CD4-positive, CD25-positive, alpha-beta regulatory T cell (primary cell): ENCODE measurements around the gene PTGER1. TPM values are rescaled to one million over a fixed set of nuclear protein-coding genes. Genes with fewer than 3 reads are reported as not detected.

Experiments
- ATAC-seq, 2 donors: fragments of 150-1000 bp; cut with Tn5 transposase; one replicate each; pipeline ENCODE4 v1.10.0; 2021; ENCODE audit warnings: low read depth in 2 of 2, moderate number of reproducible peaks in 2 of 2, moderate library complexity in 1 of 2
- DNase-seq, 3 donors: peaks; one replicate each; pipeline versions ENCODE4 v3.0.0 to v3.0.0-alpha.2; 2012 to 2022; ENCODE audit warnings: mixed read lengths in 1 of 3
- H3K27ac ChIP-seq: one replicate; pipeline ENCODE4 v1.7.0; 2013; ENCODE audit warnings: mild to moderate bottlenecking, low read length; ENCODE audit not compliant: insufficient read depth, poor library complexity, severe bottlenecking
- H3K27me3 ChIP-seq: one replicate; pipeline ENCODE4 v1.7.0; 2013; ENCODE audit warnings: low read length; ENCODE audit not compliant: control insufficient read depth, insufficient read depth
- H3K36me3 ChIP-seq: one replicate; pipeline ENCODE4 v1.7.0; 2013; ENCODE audit warnings: mild to moderate bottlenecking, low read length, moderate library complexity; ENCODE audit not compliant: control insufficient read depth, insufficient read depth
- H3K4me1 ChIP-seq: 2 replicates; pipeline ENCODE4 v1.7.0; 2013; ENCODE audit warnings: mild to moderate bottlenecking, low read length; ENCODE audit not compliant: insufficient read depth, control insufficient read depth, poor library complexity, severe bottlenecking
- H3K4me3 ChIP-seq: one replicate; pipeline ENCODE4 v1.7.0; 2013; ENCODE audit warnings: low read depth, mild to moderate bottlenecking, low read length, moderate library complexity
- H3K9me3 ChIP-seq, 2 experiments: 1 replicate in 1 of 2; 2 replicates in 1 of 2; pipeline ENCODE4 v1.7.0; 2013; ENCODE audit warnings: low read length in 2 of 2, mild to moderate bottlenecking in 1 of 2, moderate library complexity in 1 of 2; ENCODE audit not compliant: control insufficient read depth in 2 of 2
- H3K27ac Mint-ChIP-seq, 3 donors: one replicate each; pipeline ENCODE4 v1.8.0; 2020 to 2022; ENCODE audit warnings: mild to moderate bottlenecking in 3 of 3, mixed read lengths in 3 of 3, moderate library complexity in 2 of 3
- H3K27me3 Mint-ChIP-seq: one replicate; pipeline ENCODE4 v1.8.0; 2022; ENCODE audit warnings: mild to moderate bottlenecking, mixed read lengths
- H3K36me3 Mint-ChIP-seq: one replicate; pipeline ENCODE4 v1.8.0; 2020; ENCODE audit warnings: mixed read lengths
- H3K4me1 Mint-ChIP-seq, 4 donors: one replicate each; pipeline ENCODE4 v1.8.0; 2020 to 2022; ENCODE audit warnings: mixed read lengths in 4 of 4, mild to moderate bottlenecking in 1 of 4
- H3K4me3 Mint-ChIP-seq, 4 donors: one replicate each; pipeline ENCODE4 v1.8.0; 2020 to 2022; ENCODE audit warnings: mild to moderate bottlenecking in 4 of 4, mixed read lengths in 4 of 4, moderate library complexity in 3 of 4
- H3K9me3 Mint-ChIP-seq, 7 donors: one replicate each; pipeline ENCODE4 v1.8.0; 2020 to 2022; ENCODE audit warnings: mixed read lengths in 7 of 7, mild to moderate bottlenecking in 3 of 7, moderate library complexity in 2 of 7
- polyA plus RNA-seq, 4 donors: library from polyadenylated mRNA; unstranded; fragments of 300-500 nt; fragmentation: Illumina TruSeq; gene quantifications; one replicate each; pipeline ENCODE4 v1.2.3, GENCODE V29; 2021
- total RNA-seq: library from RNA; stranded (reverse); gene quantifications from one replicate; pipeline ENCODE4 v1.2.3, GENCODE V29; 2022

PTGER1 gene, protein sequence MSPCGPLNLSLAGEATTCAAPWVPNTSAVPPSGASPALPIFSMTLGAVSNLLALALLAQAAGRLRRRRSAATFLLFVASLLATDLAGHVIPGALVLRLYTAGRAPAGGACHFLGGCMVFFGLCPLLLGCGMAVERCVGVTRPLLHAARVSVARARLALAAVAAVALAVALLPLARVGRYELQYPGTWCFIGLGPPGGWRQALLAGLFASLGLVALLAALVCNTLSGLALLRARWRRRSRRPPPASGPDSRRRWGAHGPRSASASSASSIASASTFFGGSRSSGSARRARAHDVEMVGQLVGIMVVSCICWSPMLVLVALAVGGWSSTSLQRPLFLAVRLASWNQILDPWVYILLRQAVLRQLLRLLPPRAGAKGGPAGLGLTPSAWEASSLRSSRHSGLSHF
- not detected for total RNA-seq
- polyA plus RNA-seq = not detected

DNA sequence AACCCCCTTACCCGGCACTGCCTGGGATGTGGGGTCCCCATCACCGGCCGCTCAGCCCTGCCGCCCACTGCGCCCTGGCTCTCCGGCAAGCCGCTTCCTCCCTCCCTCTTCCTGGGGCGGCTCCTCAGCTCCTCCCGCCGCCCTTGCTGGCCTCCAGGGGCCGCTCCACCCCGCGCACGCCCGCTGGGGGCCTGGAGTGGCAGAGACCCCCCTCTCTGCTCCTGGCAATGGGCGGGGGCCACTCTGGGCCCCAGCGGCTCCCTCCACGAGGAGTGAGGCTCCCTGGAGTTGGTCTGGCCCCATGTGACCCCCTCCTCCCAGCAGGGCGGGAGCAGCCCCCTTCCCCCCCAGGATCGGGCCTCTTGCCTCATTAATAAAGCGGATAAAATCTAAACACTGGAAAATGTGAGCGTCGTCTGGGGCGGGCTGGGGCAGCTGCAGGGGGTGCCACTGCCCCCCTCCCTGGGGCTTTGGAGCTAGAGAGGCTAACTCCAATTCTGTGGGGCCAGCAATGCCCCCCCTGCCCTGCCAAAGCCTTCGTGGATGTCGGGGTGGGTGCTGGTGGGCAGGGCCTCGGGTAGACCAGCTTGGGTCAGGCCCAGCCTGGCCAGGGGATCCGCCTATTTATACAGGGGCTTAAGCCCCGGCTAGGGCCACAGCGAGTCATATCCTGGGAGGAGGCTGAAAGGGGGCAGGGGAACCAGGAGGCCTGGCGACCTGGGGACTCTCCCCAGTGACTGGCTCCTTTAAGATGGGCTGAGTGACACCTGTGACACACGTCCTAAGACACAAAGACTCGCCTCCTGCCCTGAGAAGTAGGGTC is at the start of gene PTGER1:
PTGER1 (minus strand) TSS at position 104 of the 823 bp plus-strand sequence. CDS start 1,034 bp downstream, outside the sequence.
- Histone ChIP-seq H3K27me3 (peaks cover 2% of the 10 kb centered on the region), H3K4me3 (no peak within 1 kb of the TSS), H3K9me3 (no peaks in the 10 kb centered on the region), H3K36me3 (peaks cover 10% of the 10 kb centered on the region), H3K27ac (no peak within 1 kb of the TSS), H3K4me1 (peaks cover 44% of the 10 kb centered on the region)
- no peaks in the 10 kb centered on the region for H3K9me3 Mint-ChIP-seq
- peak within 1 kb of the TSS in 3 of 4 donors; percentile 48 to 79 (median 77) for H3K4me3 Mint-ChIP-seq
- peak in 1 of 2 donors; percentile 21 for ATAC-seq
- H3K27ac Mint-ChIP-seq = peak within 1 kb of the TSS in 1 of 3 donors; percentile 83
- H3K27me3 Mint-ChIP-seq = peaks cover 28% of the 10 kb centered on the region
- DNase-seq = peak in 1 of 3 donors; percentile 47
- H3K36me3 Mint-ChIP-seq = peaks cover 4% of the 10 kb centered on the region
- H3K4me1 Mint-ChIP-seq = peaks cover 0 to 30% (median 9%) of the 10 kb centered on the region in 4 donors

DNA sequence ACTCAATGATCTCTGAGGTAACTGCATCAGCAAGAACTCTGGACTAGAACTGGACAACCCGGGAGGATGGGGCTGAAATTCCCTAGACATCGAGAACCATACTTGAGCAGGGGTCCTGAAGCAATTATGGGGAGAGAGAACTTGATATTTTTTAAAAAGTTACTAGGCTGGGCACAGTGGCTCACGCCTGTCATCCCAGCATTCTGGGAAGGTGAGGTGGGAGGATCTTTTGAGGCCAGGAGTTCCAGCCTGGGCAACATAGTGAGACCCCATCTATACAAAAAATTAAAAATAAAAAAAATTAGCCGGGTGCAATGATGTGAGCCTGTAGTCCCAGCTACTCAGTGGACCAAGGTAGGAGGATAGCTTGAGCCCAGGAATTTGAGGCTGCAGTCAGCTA is 45.4 kb upstream of the PTGER1 start:
- Mint-ChIP-seq H3K27ac (peak overlapping the region; percentile 85 to 100 (median 99)), H3K4me3 (peak overlapping the region in 3 of 4 donors; percentile 61 to 84 (median 72)), H3K4me1 (peaks cover 6 to 78% (median 53%) of the 10 kb centered on the region in 4 donors), H3K36me3 (peaks cover 14% of the 10 kb centered on the region), H3K9me3 (peaks cover 0 to 4% (median 0%) of the 10 kb centered on the region in 7 donors), H3K27me3 (peaks cover 12% of the 10 kb centered on the region)
- DNase-seq = no peak
- no peak for ATAC-seq
- Histone ChIP-seq H3K4me3 (no peak overlapping the region), H3K9me3 (no peaks in the 10 kb centered on the region), H3K4me1 (peaks cover 78% of the 10 kb centered on the region), H3K27me3 (no peaks in the 10 kb centered on the region), H3K27ac (peak overlapping the region; percentile 94), H3K36me3 (peaks cover 14% of the 10 kb centered on the region)

DNA sequence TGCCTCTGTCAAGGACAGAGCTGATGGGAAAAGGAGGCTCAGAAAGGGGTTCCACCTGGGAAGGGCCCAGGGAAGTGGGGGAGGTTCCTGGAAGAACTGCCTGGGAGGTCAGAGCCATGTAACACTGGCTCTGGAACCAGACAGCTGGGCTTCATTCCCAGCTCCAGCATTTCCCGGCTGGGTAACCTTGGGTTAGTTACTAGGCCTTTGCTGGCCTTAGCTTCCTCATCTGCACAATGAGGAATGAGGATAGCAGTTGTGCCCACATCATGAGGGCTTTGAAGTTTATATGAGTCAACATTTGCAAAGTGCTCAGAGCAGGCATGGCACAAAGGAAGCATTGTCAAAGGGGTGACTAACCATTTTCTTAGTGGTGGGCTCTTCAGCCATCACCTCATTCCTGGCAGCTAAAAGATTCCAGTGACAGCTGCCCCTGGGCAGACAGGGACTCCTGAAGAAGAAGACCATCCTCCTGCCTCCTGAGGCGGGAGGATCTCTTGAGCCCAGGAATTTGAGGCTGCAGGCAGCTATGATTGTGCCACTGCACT is 44.8 kb upstream of the PTGER1 start:
- DNase-seq = no peak
- Histone ChIP-seq H3K4me1 (peaks cover 84% of the 10 kb centered on the region), H3K27ac (peak overlapping the region; percentile 94), H3K9me3 (no peaks in the 10 kb centered on the region), H3K36me3 (peaks cover 20% of the 10 kb centered on the region), H3K27me3 (no peaks in the 10 kb centered on the region), H3K4me3 (peak overlapping the region; percentile 31)
- peaks cover 20% of the 10 kb centered on the region for H3K36me3 Mint-ChIP-seq
- H3K4me1 Mint-ChIP-seq = peaks cover 8 to 79% (median 56%) of the 10 kb centered on the region in 4 donors
- peaks cover 0 to 4% (median 0%) of the 10 kb centered on the region in 7 donors for H3K9me3 Mint-ChIP-seq
- H3K27me3 Mint-ChIP-seq = peaks cover 12% of the 10 kb centered on the region
- H3K4me3 Mint-ChIP-seq = peak overlapping the region; percentile 61 to 98 (median 78)
- no peak for ATAC-seq
- peak overlapping the region; percentile 85 to 100 (median 99) for H3K27ac Mint-ChIP-seq

DNA sequence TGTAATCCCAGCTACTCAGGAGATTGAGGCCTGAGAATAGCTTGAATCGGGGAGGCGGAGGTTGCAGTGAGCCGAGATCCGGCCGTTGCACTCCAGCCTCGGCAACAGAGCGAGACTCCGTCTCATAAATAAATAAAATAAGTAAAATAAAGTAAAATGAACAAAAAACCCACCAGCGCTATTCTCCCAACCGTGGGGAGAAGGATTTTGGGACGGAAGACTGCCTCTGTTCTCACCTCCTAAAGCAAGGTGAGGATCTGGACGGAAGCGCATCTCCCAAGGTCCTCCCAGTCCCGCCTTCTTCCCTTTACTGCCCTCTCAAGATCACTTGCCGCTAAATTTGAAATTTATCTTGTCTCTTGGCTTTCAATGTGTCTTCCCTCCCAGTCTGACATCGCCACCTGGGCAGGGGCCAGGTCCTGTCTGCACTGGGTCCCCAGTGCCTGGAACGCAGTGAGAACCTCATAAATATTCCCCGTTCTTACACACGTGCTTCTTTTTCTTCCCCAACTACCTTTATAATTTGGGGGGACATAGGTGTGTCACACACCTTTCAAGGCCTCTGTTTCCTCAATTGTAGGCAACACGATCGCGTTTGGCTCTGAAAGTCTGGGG is 44.2 kb upstream of the PTGER1 start:
- Mint-ChIP-seq H3K27ac (peak overlapping the region; percentile 85 to 100 (median 99)), H3K27me3 (peaks cover 12% of the 10 kb centered on the region), H3K36me3 (peaks cover 26% of the 10 kb centered on the region), H3K4me1 (peaks cover 11 to 80% (median 61%) of the 10 kb centered on the region in 4 donors), H3K9me3 (peaks cover 0 to 4% (median 0%) of the 10 kb centered on the region in 7 donors), H3K4me3 (peak overlapping the region; percentile 87 to 98 (median 97))
- Histone ChIP-seq H3K36me3 (peaks cover 26% of the 10 kb centered on the region), H3K27ac (peak overlapping the region; percentile 94), H3K4me3 (peak overlapping the region; percentile 31), H3K27me3 (no peaks in the 10 kb centered on the region), H3K9me3 (no peaks in the 10 kb centered on the region), H3K4me1 (peaks cover 86% of the 10 kb centered on the region)
- DNase-seq (no peak), ATAC-seq (no peak)

DNA sequence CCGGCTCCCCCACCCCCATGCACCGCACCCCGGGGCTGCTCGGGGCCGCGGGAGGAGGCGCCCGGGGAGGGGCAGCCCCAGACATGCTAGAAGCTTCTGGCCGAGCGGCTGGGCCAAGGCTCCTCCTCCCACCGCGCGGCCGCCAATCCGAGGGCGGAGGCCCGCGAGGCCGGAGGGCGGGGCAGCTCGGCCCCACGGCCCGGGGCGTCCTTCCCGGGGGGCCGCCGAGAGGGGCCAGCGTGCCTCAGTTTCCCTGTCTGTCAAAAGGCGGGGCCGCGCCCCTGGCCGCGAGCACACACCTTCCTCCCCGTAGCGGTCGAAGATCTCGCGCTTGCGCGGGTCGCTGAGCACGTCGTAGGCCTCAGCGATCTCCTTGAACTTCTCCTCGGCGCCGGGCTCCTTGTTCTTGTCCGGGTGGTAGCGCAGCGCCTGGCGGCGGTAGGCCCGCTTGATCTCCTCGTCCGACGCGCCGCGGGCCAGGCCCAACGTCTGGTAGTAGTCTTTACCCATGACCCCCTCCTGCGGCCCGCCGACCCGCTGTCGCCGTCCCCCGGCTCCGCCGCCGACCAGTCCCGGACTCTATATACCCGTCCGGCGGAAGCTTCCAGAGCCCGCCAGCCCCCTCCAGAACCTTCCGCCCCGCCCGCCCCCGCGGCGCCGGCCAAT is 42.8 kb upstream of the PTGER1 start, which contains the start of gene DNAJB1:
DNAJB1 (minus strand) TSS at position 558 of the 666 bp plus-strand sequence; CDS start at position 510, 48 bp downstream.
- DNase-seq = peak in 2 of 3 donors; percentile 66 to 76
- Mint-ChIP-seq H3K27me3 (peaks cover 12% of the 10 kb centered on the region), H3K27ac (peak within 1 kb of the TSS; percentile 98 to 100 (median 99)), H3K36me3 (peaks cover 26% of the 10 kb centered on the region), H3K4me3 (peak within 1 kb of the TSS; percentile 95 to 98 (median 97)), H3K9me3 (peaks cover 0 to 4% (median 0%) of the 10 kb centered on the region in 7 donors), H3K4me1 (peaks cover 15 to 80% (median 54%) of the 10 kb centered on the region in 4 donors)
- no peaks in the 10 kb centered on the region for H3K27me3 ChIP-seq
- H3K9me3 ChIP-seq = no peaks in the 10 kb centered on the region
- peak; percentile 50 to 63 for ATAC-seq
- H3K4me1 ChIP-seq = peaks cover 75% of the 10 kb centered on the region
- peak within 1 kb of the TSS; percentile 94 for H3K27ac ChIP-seq
- H3K4me3 ChIP-seq = peak within 1 kb of the TSS; percentile 99
- peaks cover 34% of the 10 kb centered on the region for H3K36me3 ChIP-seq

DNA sequence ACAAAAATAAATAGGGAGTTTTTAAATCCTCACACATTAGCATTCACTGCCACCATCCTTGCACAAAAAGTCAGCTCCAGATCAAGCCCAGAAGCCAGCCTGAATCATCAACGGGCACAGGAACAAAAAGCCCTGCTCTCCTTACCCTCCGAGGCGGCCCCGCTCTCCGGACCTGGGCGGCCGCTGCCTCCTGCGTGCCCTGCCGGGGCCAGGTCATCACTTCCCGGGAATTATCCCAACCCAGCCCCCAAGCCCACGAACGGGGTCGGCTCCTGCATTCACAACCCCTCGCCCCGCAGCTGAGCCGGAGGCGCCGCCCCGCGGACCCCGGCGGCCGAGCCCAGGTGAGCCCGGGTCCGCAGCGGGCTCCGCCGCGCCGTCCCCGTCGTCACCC is 42.3 kb upstream of the PTGER1 start:
- H3K27me3 Mint-ChIP-seq = peaks cover 8% of the 10 kb centered on the region
- H3K9me3 ChIP-seq = no peaks in the 10 kb centered on the region
- peaks cover 26% of the 10 kb centered on the region for H3K36me3 Mint-ChIP-seq
- H3K36me3 ChIP-seq = peaks cover 34% of the 10 kb centered on the region
- H3K4me1 Mint-ChIP-seq = peaks cover 17 to 77% (median 49%) of the 10 kb centered on the region in 4 donors
- H3K9me3 Mint-ChIP-seq = peaks cover 0 to 4% (median 0%) of the 10 kb centered on the region in 7 donors
- DNase-seq = no peak
- H3K4me1 ChIP-seq = peaks cover 70% of the 10 kb centered on the region
- peak overlapping the region; percentile 90 to 98 (median 94) for H3K4me3 Mint-ChIP-seq
- peak overlapping the region; percentile 77 to 94 (median 88) for H3K27ac Mint-ChIP-seq
- peak overlapping the region; percentile 94 for H3K27ac ChIP-seq
- H3K27me3 ChIP-seq = no peaks in the 10 kb centered on the region
- H3K4me3 ChIP-seq = peak overlapping the region; percentile 99
- no peak for ATAC-seq
